K562 (cell line): ENCODE data around the gene RIPPLY3. TPM values are rescaled to one million over a fixed set of nuclear protein-coding genes. Genes with fewer than 3 reads are reported as not detected.
A peak's percentile ranks its signal among the peaks of the same experiment; 100 is the strongest.

ENCODE experiments used
- CCNT2 ChIP-seq: IDR thresholded peaks from 2 replicates; pipeline ENCODE4 v1.6.1; 2011; ENCODE audit warnings: borderline replicate concordance, low read depth, mild to moderate bottlenecking, moderate library complexity, mixed read lengths, low read length; ENCODE audit not compliant: insufficient read length; ENCODE audit errors: extremely low read depth
- CEBPG ChIP-seq, 3 experiments: fragments of 200-800 bp in 1 of 3; sonication (Bioruptor generic) in 1 of 3; sonication (generic) in 1 of 3; formaldehyde crosslinking in 1 of 3; IDR thresholded peaks in 2 of 3; conservative IDR thresholded peaks in 1 of 3; 2 replicates each; pipeline versions ENCODE4 v1.6.1 to v1.8.0; 2016 to 2022; ENCODE audit warnings: missing compliant biosample characterization in 2 of 3, missing genetic modification characterization in 2 of 3, mild to moderate bottlenecking in 1 of 3, missing genetic modification reagents in 1 of 3
- EHMT2 ChIP-seq: fragments of 450-650 bp; IDR thresholded peaks from 2 replicates; pipeline ENCODE4 v1.6.1; 2018; ENCODE audit warnings: antibody characterized with exemption
- ELF2 ChIP-seq: fragments of 250-450 bp; sonication (Bioruptor Pico); IDR thresholded peaks from 2 replicates; pipeline ENCODE4 v1.5.0; 2021; ENCODE audit warnings: mild to moderate bottlenecking
- EWSR1 ChIP-seq: fragments of 450-650 bp; IDR thresholded peaks from 2 replicates; pipeline ENCODE4 v1.6.1; 2018; ENCODE audit warnings: borderline replicate concordance, mild to moderate bottlenecking, low read depth, moderate library complexity; ENCODE audit not compliant: partially characterized antibody
- FOXK2 ChIP-seq, 2 experiments: fragments of 450-650 bp; IDR thresholded peaks in 1 of 2; conservative IDR thresholded peaks in 1 of 2; 2 replicates each; pipeline ENCODE4 v1.6.1; 2016; ENCODE audit warnings: low read depth in 2 of 2, mild to moderate bottlenecking in 1 of 2
- KLF10 ChIP-seq: fragments of 250-450 bp; sonication (Bioruptor Pico); IDR thresholded peaks from 2 replicates; pipeline ENCODE4 v1.6.1; 2021; ENCODE audit warnings: matching md5 sums
- NR1H2 ChIP-seq: sonication (generic); formaldehyde crosslinking; IDR thresholded peaks from 2 replicates; pipeline ENCODE4 v1.4.0; 2020; ENCODE audit warnings: mild to moderate bottlenecking, missing genetic modification reagents
- PHTF2 ChIP-seq: fragments of 250-450 bp; sonication (Bioruptor Pico); IDR thresholded peaks from 2 replicates; pipeline ENCODE4 v1.5.0; 2021; ENCODE audit warnings: mild to moderate bottlenecking
- TAF9B ChIP-seq: fragments of 450-650 bp; IDR thresholded peaks from 2 replicates; pipeline ENCODE4 v1.6.1; 2018; ENCODE audit warnings: mild to moderate bottlenecking; ENCODE audit not compliant: partially characterized antibody
- TCFL5 ChIP-seq: fragments of 250-450 bp; sonication (Bioruptor Pico); conservative IDR thresholded peaks from 2 replicates; pipeline ENCODE4 v1.6.1; 2021; ENCODE audit warnings: mild to moderate bottlenecking, moderate library complexity, matching md5 sums
- TFAM ChIP-seq: fragments of 250-450 bp; sonication (Bioruptor Pico); conservative IDR thresholded peaks from 2 replicates; pipeline ENCODE4 v1.5.0; 2021; ENCODE audit warnings: mild to moderate bottlenecking, moderate library complexity
- ZFP1 ChIP-seq: fragments of 450-650 bp; formaldehyde crosslinking; IDR thresholded peaks from 2 replicates; pipeline ENCODE4 v1.4.0; 2020; ENCODE audit warnings: mild to moderate bottlenecking, mixed read lengths
- ZNF184 ChIP-seq: sonication (generic); formaldehyde crosslinking; IDR thresholded peaks from 2 replicates; pipeline ENCODE4 v1.5.0; 2020; ENCODE audit warnings: missing genetic modification reagents
- ZNF57 ChIP-seq: fragments of 450-650 bp; formaldehyde crosslinking; IDR thresholded peaks from 2 replicates; pipeline ENCODE4 v1.4.0; 2020; ENCODE audit warnings: mild to moderate bottlenecking, moderate library complexity
- ZNF589 ChIP-seq: fragments of 200-800 bp; sonication (Bioruptor generic); IDR thresholded peaks from 2 replicates; pipeline ENCODE4 v1.6.1; 2016; ENCODE audit warnings: low read depth, missing genetic modification characterization, missing compliant biosample characterization
- ZNF830 ChIP-seq: fragments of 250-450 bp; sonication (Bioruptor Pico); IDR thresholded peaks from 2 replicates; pipeline ENCODE4 v1.5.0; 2021; ENCODE audit warnings: mild to moderate bottlenecking
- ZSCAN29 ChIP-seq: fragments of 450-650 bp; IDR thresholded peaks from 2 replicates; pipeline ENCODE4 v1.6.1; 2017
- polyA plus RNA-seq, 8 experiments: library from polyadenylated mRNA; depleted of rRNA in 4 of 8; stranded (reverse) in 5 of 8; unstranded in 3 of 8; fragments of >200 nt; fragmentation: Nextera tagmentation in 2 of 8; fragmentation: Illumina TruSeq in 1 of 8; extraction: Ambion mirVana in 2 of 8; extraction: Trizol in 1 of 8; gene quantifications; 2 replicates each; pipeline versions ENCODE4 v1.2.1 to v1.2.3, GENCODE V29; 2011 to 2014; ENCODE audit warnings: inconsistent platforms in 1 of 8, missing spikeins in 1 of 8
- total RNA-seq, 7 experiments: library from RNA; depleted of rRNA in 6 of 7; stranded (reverse); fragments of >200 nt in 6 of 7; fragmentation: Illumina TruSeq in 2 of 7; extraction: Trizol in 2 of 7; gene quantifications; 2 replicates each; pipeline versions ENCODE4 v1.2.1 to v1.2.3, GENCODE V29; 2011 to 2021; ENCODE audit warnings: low replicate concordance in 1 of 7
- TF ChIP-seq, protein P1 (sequence below): fragments of 250-450 bp; sonication (Bioruptor Pico); IDR thresholded peaks from 2 replicates; pipeline ENCODE4 v1.8.0; 2021; ENCODE audit warnings: mild to moderate bottlenecking, moderate library complexity
- TF ChIP-seq, protein P2 (sequence below): fragments of 450-650 bp; IDR thresholded peaks from 2 replicates; pipeline ENCODE4 v1.6.1; 2017; ENCODE audit warnings: antibody characterized with exemption
- TF ChIP-seq, protein P3 (sequence below): sonication (generic); formaldehyde crosslinking; IDR thresholded peaks from 2 replicates; pipeline ENCODE4 v1.8.0; 2022; ENCODE audit warnings: mild to moderate bottlenecking, low read depth, missing genetic modification reagents
- TF ChIP-seq, protein P4 (sequence below): sonication (generic); formaldehyde crosslinking; IDR thresholded peaks from 2 replicates; pipeline ENCODE4 v1.8.0; 2022; ENCODE audit warnings: mild to moderate bottlenecking, missing genetic modification reagents, borderline replicate concordance

RIPPLY3 gene
- total and polyA plus RNA-seq, 9 of the 15 experiments (the other 6 are each of a cell fraction or from before 2014, with no cell fraction given): not detected

DNA sequence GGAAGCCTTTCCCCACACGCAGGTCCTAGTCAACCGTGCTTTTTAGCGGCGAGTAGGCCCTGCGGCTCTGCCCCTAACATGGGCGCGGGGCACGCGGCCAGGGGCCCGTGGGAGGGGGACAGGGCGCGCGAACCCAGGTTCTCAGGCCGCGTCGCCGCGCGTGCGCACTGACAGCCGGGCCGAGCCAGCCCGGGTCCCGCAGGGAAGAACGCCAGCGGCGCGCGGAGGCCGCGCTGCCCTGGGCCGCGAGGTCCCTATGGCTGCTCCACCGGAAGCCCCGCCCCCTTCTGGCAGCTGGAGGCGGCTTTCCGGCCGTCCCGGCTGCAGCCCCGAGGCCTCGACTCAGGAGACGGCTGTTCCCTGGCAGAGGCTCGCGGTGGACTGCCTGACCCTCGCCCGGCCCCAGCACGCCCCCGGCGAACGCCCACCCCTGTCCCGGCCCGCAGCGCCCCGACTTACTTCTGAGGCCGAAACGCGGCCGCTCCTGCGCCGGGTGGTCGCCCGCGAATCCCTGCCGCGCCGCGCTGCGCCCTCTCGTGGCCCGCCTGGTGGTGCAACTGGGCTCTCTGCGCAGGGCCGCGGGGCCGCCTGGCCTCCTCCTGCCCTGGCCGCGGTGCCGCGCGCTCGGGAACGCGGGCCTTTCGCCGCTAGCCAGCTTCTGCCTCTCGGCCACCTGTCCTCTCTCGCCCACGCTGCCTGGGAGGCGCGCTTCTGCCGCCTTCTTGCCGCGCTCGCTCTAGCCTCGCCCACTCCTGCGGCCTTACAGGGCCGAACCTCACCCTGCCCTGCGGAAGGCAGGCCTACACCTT is 16.6 kb upstream of the RIPPLY3 start (continued):
- TF ChIP-seq CEBPG (CRISPR knock-in tag; IDR thresholded peaks at IDR 0.05) (no peak; the same call in 1 of the 2 replicates), CEBPG (tag; conservative IDR thresholded peaks at IDR 0.05 in 1 of 2, IDR thresholded peaks at IDR 0.05 in 1 of 2) (no peak), ZNF589 (CRISPR knock-in tag) (peak; percentile 85), TFAM (no peak), FOXK2 (conservative IDR thresholded peaks at IDR 0.05 in 1 of 2, IDR thresholded peaks at IDR 0.05 in 1 of 2; ENCODE audit: low read depth in 2 of 2) (no peak), TCFL5 (CRISPR knock-in tag) (no peak), ZNF57 (CRISPR knock-in tag) (no peak), ZNF184 (CRISPR knock-in tag) (no peak), ZSCAN29 (no peak), EHMT2 (no peak), EWSR1 (no peak), ELF2 (CRISPR knock-in tag) (no peak), ZFP1 (CRISPR knock-in tag) (no peak), NR1H2 (CRISPR knock-in tag) (peak; percentile 59; the same call in 1 of the 2 replicates), KLF10 (CRISPR knock-in tag) (no peak), ZNF830 (CRISPR knock-in tag) (no peak), CCNT2 (peak; percentile 83), TAF9B (no peak), PHTF2 (CRISPR knock-in tag) (no peak)
- TF ChIP-seq, protein P1, sequence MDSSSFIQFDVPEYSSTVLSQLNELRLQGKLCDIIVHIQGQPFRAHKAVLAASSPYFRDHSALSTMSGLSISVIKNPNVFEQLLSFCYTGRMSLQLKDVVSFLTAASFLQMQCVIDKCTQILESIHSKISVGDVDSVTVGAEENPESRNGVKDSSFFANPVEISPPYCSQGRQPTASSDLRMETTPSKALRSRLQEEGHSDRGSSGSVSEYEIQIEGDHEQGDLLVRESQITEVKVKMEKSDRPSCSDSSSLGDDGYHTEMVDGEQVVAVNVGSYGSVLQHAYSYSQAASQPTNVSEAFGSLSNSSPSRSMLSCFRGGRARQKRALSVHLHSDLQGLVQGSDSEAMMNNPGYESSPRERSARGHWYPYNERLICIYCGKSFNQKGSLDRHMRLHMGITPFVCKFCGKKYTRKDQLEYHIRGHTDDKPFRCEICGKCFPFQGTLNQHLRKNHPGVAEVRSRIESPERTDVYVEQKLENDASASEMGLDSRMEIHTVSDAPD: no peak
- TF ChIP-seq, protein P2, sequence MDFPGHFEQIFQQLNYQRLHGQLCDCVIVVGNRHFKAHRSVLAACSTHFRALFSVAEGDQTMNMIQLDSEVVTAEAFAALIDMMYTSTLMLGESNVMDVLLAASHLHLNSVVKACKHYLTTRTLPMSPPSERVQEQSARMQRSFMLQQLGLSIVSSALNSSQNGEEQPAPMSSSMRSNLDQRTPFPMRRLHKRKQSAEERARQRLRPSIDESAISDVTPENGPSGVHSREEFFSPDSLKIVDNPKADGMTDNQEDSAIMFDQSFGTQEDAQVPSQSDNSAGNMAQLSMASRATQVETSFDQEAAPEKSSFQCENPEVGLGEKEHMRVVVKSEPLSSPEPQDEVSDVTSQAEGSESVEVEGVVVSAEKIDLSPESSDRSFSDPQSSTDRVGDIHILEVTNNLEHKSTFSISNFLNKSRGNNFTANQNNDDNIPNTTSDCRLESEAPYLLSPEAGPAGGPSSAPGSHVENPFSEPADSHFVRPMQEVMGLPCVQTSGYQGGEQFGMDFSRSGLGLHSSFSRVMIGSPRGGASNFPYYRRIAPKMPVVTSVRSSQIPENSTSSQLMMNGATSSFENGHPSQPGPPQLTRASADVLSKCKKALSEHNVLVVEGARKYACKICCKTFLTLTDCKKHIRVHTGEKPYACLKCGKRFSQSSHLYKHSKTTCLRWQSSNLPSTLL: no peak
- TF ChIP-seq, protein P3, sequence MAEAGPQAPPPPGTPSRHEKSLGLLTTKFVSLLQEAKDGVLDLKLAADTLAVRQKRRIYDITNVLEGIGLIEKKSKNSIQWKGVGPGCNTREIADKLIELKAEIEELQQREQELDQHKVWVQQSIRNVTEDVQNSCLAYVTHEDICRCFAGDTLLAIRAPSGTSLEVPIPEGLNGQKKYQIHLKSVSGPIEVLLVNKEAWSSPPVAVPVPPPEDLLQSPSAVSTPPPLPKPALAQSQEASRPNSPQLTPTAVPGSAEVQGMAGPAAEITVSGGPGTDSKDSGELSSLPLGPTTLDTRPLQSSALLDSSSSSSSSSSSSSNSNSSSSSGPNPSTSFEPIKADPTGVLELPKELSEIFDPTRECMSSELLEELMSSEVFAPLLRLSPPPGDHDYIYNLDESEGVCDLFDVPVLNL (CRISPR knock-in tag): no peak; the same call in none of the 2 replicates
- TF ChIP-seq, protein P4, sequence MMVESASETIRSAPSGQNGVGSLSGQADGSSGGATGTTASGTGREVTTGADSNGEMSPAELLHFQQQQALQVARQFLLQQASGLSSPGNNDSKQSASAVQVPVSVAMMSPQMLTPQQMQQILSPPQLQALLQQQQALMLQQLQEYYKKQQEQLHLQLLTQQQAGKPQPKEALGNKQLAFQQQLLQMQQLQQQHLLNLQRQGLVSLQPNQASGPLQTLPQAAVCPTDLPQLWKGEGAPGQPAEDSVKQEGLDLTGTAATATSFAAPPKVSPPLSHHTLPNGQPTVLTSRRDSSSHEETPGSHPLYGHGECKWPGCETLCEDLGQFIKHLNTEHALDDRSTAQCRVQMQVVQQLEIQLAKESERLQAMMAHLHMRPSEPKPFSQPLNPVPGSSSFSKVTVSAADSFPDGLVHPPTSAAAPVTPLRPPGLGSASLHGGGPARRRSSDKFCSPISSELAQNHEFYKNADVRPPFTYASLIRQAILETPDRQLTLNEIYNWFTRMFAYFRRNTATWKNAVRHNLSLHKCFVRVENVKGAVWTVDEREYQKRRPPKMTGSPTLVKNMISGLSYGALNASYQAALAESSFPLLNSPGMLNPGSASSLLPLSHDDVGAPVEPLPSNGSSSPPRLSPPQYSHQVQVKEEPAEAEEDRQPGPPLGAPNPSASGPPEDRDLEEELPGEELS (CRISPR knock-in tag): peak; percentile 98
